Effector memory CD4-positive, alpha-beta T cell (primary cell): ENCODE results near the gene BTRC.

Experiments used
- DNase-seq, 3 donors: peaks; one replicate each; pipeline ENCODE4 v3.0.0-alpha.2; 2020
- H3K27ac ChIP-seq: 2 replicates; pipeline ENCODE4 v1.7.0; 2013; ENCODE audit warnings: mild to moderate bottlenecking, low read length, moderate library complexity; ENCODE audit not compliant: insufficient read depth, poor library complexity, severe bottlenecking
- H3K27me3 ChIP-seq: replicated peaks from 2 replicates; pipeline ENCODE4 v1.7.0; 2013; ENCODE audit warnings: mild to moderate bottlenecking, low read length; ENCODE audit not compliant: insufficient read depth, control insufficient read depth, poor library complexity, severe bottlenecking
- H3K36me3 ChIP-seq: 2 replicates; pipeline ENCODE4 v1.7.0; 2013; ENCODE audit warnings: mild to moderate bottlenecking, low read length, moderate library complexity; ENCODE audit not compliant: control insufficient read depth, insufficient read depth
- H3K4me1 ChIP-seq: 2 replicates; pipeline ENCODE4 v1.7.0; 2013; ENCODE audit warnings: low read length, mild to moderate bottlenecking; ENCODE audit not compliant: control insufficient read depth, insufficient read depth, poor library complexity, severe bottlenecking
- H3K4me3 ChIP-seq: 2 replicates; pipeline ENCODE4 v1.7.0; 2013; ENCODE audit warnings: low read length, low read depth, mild to moderate bottlenecking; ENCODE audit not compliant: insufficient read depth, poor library complexity, severe bottlenecking
- H3K9me3 ChIP-seq: 2 replicates; pipeline ENCODE4 v1.7.0; 2013; ENCODE audit warnings: mild to moderate bottlenecking, low read length, moderate library complexity; ENCODE audit not compliant: control insufficient read depth

BTRC gene

DNA sequence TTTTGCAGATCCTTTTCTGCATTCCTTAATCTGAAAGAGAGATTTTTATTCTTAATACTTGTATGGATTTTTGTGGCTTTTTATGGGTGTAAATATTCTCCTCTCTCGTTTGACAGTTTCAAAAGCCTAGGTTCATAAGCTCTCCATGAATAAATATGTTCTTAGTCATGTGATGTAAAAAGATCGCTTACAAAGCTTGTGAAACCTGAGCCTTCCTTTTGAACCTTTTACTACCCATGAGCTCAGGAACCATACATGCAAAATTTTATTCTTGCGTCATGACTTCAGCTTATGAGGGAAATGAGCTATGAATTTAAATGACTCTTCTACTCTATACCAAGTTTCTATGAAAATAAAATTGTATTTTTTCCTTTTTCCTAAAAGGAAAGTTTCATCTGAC is 135.4 kb downstream of the BTRC start:
- Histone ChIP-seq H3K4me3 (no peak overlapping the region), H3K4me1 (no peaks in the 10 kb centered on the region), H3K36me3 (no peaks in the 10 kb centered on the region), H3K27me3 (no peaks in the 10 kb centered on the region), H3K9me3 (no peaks in the 10 kb centered on the region), H3K27ac (no peak overlapping the region)
- DNase-seq, result no peak

DNA sequence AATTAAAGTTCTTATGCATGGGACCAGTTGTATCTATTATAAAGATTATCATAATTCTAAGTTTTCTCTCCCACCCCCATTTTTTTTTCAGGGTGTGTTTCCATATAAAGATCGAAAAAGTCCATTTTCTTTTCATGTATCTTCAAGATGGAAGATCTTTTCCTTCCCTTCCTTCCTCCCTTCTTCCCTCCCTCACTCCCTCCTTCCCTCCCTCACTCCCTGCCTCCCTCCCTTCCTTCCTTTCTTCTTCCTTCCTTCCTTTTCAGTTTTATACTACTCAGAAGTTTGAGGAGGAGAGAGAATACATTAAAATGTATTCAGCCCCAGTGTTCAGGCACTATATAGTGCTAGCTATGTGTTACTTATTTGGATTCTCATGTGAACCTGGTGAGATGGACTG is 136.1 kb downstream of the BTRC start:
- Histone ChIP-seq H3K27me3 (no peaks in the 10 kb centered on the region), H3K27ac (no peak overlapping the region), H3K4me1 (no peaks in the 10 kb centered on the region), H3K36me3 (no peaks in the 10 kb centered on the region), H3K9me3 (no peaks in the 10 kb centered on the region), H3K4me3 (no peak overlapping the region)
- no peak for DNase-seq

DNA sequence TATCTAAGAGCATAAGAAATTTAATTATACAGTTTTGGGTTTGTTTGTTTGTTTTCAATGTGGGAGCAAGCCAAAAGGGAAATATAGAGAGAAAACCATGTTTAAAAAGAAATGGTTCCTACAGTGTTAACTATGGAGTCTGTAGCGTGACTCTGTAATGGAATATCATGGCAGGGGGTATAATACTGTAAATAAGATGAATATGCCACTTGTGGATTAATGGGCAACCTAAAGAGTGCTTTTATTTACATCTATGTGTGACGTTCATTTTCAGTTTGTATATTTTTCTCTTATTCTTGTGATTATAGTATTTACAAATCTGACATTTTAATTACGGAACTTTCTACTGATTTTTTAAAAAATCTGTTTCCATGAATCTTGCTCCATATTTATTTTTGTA is 138.2 kb downstream of the BTRC start:
- H3K27ac ChIP-seq, result no peak overlapping the region

DNA sequence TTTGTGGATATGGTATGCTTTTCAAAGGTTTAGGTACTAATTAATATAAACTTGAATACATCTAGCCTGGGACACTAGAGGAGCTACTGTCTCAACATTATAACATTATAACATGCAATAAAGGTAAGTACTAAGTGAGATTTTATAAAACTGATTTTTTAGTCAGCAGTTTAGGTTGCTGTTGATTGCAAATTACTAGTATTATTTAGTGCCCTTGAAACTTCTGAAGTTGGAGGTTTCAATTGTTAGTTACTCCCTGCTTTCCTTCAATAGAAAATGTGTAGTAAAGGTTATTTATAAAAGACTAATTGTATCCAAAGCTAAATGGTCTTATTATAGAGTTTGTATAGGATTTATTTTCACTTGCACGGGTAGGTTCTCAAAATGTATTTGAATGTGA is 138.8 kb downstream of the BTRC start:
- Histone ChIP-seq H3K27ac (no peak overlapping the region), H3K36me3 (no peaks in the 10 kb centered on the region), H3K4me1 (no peaks in the 10 kb centered on the region), H3K4me3 (no peak overlapping the region), H3K27me3 (no peaks in the 10 kb centered on the region), H3K9me3 (no peaks in the 10 kb centered on the region)
- DNase-seq, result no peak

More for the DNA sequence above, 138.2 kb downstream of the BTRC start:
- no peaks in the 10 kb centered on the region for H3K9me3 ChIP-seq
- DNase-seq, result no peak
- no peak overlapping the region for H3K4me3 ChIP-seq
- no peaks in the 10 kb centered on the region for H3K36me3 ChIP-seq
- H3K27me3 ChIP-seq, result no peaks in the 10 kb centered on the region
- H3K4me1 ChIP-seq, result no peaks in the 10 kb centered on the region

DNA sequence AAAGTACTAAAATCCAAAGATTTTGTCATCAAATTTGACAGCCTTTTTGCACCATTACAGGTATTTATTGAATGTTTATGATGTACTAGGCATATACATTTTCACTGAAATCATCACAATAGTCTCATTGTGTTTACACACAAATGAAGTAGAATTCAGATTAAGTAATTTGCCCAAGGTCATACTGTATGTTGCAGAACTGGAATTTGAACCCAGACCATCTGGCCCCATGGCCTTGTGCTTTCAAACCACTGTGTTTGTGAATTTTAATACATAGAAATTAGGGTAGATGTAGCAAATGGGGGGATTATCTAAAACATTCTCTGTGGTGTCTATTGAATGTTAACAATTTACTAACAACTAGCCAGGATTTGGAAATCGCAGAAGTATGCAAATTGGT is 139.3 kb downstream of the BTRC start:
- H3K36me3 ChIP-seq, result no peaks in the 10 kb centered on the region
- no peaks in the 10 kb centered on the region for H3K4me1 ChIP-seq
- H3K27ac ChIP-seq, result no peak overlapping the region
- H3K9me3 ChIP-seq, result no peaks in the 10 kb centered on the region
- H3K4me3 ChIP-seq, result no peak overlapping the region
- DNase-seq, result no peak
- H3K27me3 ChIP-seq, result no peaks in the 10 kb centered on the region

DNA sequence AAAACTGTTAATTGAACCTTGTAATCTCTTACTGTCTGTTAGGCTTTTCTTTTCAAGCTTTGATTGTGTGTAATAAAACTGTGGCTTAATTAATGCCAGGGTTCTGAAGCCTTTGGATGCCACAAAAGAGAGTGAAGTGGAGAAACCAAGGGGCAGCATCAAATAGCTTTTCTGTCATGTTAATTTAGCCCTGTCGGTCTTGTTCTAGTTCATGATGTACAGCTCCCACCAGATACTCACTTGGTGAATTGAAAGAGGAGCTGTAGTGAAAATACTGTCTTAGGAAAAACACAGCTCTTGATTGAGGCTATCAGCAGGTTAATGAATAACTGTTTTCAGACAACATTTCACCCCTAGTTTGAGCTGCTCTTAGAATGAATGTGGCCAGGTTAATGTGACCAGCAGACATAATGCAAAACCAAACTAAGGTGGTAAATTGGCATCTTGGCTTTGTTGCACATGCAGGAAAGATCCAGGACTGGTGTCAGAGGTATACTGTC is 139.9 kb downstream of the BTRC start:
- no peak for DNase-seq
- no peak overlapping the region for H3K27ac ChIP-seq
- H3K4me3 ChIP-seq, result no peak overlapping the region
- H3K36me3 ChIP-seq, result no peaks in the 10 kb centered on the region
- no peaks in the 10 kb centered on the region for H3K27me3 ChIP-seq
- no peaks in the 10 kb centered on the region for H3K4me1 ChIP-seq
- H3K9me3 ChIP-seq, result no peaks in the 10 kb centered on the region

DNA sequence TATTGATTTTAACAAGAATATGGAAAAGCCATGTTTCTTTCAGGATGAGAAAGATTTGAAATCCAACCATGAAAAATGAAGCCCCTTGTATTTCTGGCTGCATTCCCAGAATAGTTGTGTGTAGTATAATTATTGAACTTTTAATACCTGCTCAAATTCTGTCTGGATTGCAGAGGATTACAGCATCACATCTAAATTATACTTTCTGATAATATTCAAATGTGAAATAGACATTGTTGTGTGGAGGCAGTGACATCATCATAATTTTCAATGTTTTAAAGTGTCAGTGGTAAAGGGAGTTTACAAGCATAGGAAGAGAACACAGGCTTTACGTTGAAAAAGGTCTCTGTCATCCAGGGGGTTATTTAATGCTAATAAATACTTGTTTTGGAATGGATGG is 140.7 kb downstream of the BTRC start:
- Histone ChIP-seq H3K36me3 (no peaks in the 10 kb centered on the region), H3K4me1 (no peaks in the 10 kb centered on the region), H3K27me3 (no peaks in the 10 kb centered on the region)

DNA sequence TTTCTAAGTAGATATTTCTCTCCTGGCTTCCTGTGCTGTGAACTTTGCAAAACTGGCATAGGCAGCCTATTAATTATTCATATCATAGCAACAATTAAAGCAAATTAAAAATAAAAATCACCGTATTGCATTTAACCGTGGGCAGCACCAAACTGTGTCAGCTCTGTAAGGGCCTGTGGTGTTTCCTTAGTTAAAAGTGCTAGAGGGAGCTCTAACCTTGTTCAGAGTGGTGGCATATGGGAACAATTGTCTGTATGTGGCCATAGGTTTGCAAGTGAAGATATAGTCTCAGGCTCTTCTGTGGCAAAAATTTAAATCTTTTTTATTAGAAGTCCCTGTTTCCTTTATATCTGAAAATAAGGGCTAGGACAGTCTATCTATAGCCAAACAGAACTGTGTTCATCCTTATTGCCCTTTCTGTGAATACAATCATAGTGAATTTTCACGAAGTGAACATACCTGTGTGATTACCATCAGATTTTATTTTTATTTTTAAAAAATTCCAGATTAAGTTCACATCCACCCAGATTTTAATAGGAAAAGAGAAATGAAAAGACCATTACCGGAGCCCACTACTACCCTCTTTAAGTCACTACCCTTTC is 141.5 kb downstream of the BTRC start:
- H3K36me3 ChIP-seq, result no peaks in the 10 kb centered on the region
- no peak overlapping the region for H3K27ac ChIP-seq
- H3K4me3 ChIP-seq, result no peak overlapping the region
- no peaks in the 10 kb centered on the region for H3K4me1 ChIP-seq
- DNase-seq, result no peak
- H3K27me3 ChIP-seq, result no peaks in the 10 kb centered on the region
- H3K9me3 ChIP-seq, result no peaks in the 10 kb centered on the region

More for the DNA sequence above, 140.7 kb downstream of the BTRC start:
- Histone ChIP-seq H3K4me3 (no peak overlapping the region), H3K27ac (no peak overlapping the region), H3K9me3 (no peaks in the 10 kb centered on the region)
- no peak for DNase-seq

DNA sequence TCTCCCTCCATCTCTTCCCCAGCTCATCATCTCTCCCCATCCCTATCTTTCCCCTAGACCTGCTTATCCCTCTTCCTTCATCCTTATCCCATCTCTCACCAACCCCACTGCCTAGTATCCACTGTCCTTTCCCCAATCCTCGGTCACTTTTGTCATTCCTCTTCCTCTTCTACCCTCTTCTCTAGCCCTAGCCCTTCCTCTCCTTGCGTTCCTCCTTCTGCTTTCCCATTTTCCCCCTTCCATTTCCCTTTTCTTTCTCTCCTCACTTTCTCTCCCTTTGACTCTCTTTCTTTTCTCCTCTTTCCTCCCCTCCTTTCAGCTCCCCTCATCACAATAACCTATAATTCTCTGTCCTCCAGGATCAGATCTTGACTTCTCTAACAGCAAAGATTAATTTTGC is 150.5 kb downstream of the BTRC start:
- H3K9me3 ChIP-seq, result no peaks in the 10 kb centered on the region
- H3K27me3 ChIP-seq, result no peaks in the 10 kb centered on the region
- no peak overlapping the region for H3K27ac ChIP-seq
- H3K4me3 ChIP-seq, result no peak overlapping the region
- H3K4me1 ChIP-seq, result no peaks in the 10 kb centered on the region
- no peaks in the 10 kb centered on the region for H3K36me3 ChIP-seq
- no peak for DNase-seq

DNA sequence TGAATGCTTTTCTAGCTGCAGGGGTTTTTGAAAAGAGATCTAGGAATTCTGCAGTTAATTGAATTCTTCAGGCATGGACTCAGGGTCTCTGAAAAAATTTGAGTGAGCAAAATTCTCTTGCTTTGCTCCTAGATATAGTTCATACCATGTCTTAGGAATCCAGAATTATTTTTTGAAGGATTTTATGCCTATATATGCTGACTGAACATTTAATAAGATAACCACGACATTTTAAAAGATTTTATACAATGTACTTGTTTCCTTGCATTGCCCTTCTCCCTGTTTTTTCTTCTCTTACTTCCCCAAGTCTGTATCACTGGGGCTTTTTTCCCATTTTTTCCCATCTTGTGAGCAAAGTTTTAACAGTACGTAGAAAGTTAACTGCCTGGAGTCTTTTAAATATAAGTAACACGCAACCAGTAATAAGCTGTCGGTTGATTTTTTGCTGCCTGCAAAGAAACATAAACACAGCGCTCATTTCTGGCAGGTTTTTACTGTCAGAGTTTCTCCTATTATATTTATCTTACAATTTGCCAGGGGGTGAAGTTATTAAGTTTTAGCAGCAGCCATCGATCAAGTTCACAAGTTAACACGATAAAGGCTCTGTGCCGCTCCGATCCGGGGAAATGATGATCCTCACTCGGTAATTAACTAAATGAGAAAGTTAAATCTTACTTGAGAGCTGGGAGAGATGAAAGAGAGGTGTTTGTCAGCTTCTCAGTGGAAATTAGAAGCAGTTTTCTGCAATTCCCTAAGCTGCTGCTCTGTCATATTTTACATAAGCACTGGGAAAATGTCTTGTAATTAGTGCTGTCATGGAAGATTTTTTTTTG is 153.1 kb downstream of the BTRC start:
- Histone ChIP-seq H3K27ac (no peak overlapping the region), H3K36me3 (no peaks in the 10 kb centered on the region), H3K9me3 (no peaks in the 10 kb centered on the region), H3K4me3 (no peak overlapping the region), H3K4me1 (no peaks in the 10 kb centered on the region), H3K27me3 (no peaks in the 10 kb centered on the region)
- no peak for DNase-seq
